K562 (cell line): Measurements from ENCODE around the gene RBM19. TPM values are rescaled to one million over a fixed set of nuclear protein-coding genes. Genes with fewer than 3 reads are reported as not detected.

Experiments used
- ATAC-seq: fragments of 200-7000 bp; cut with Tn5 transposase; 3 replicates; pipeline ENCODE4 v1.9.1; 2020; ENCODE audit warnings: moderate library complexity
- BruUV-seq: library from RNA; stranded (reverse); fragments of 400-500 nt; replicated peaks from 2 replicates; lab custom pipeline; 2021; lab: Mats Ljungman, UMichigan
- CTCF ChIA-PET: fragments of 300-600 bp; formaldehyde crosslinking; extraction: SDS; loops from one replicate; lab custom pipeline; 2021; ENCODE audit warnings: low intra/inter-chr PET ratio; lab: Yijun Ruan, JAX
- POLR2A ChIA-PET: fragments of 300-600, 350-650 bp; sonication (Branson Sonifier 250); formaldehyde crosslinking; extraction: SDS; loops from one replicate; lab custom pipeline; 2021; ENCODE audit warnings: antibody characterized with exemption, inconsistent platforms; lab: Yijun Ruan, JAX
- DNase-seq, 4 experiments: peaks; one replicate each; pipeline versions ENCODE4 v3.0.0 to v3.0.0-alpha.2; 2011 to 2018; ENCODE audit warnings: low spot score in 3 of 4, mixed read lengths in 3 of 4; ENCODE audit errors: extremely low read depth in 1 of 4
- FAIRE-seq: peaks from 2 replicates; lab custom pipeline; 2011; peaks lifted over from hg19 to GRCh38; lab: Jason Lieb, UNC
- H2AFZ ChIP-seq: 2 replicates; pipeline ENCODE4 v1.6.0; 2011; ENCODE audit warnings: low read depth, low read length, control low read depth, inconsistent platforms
- H3K27ac ChIP-seq: fragments of 200-600 bp; 3 replicates; pipeline ENCODE4 v1.8.0; 2011; ENCODE audit warnings: low read depth, mild to moderate bottlenecking, control low read depth, inconsistent platforms, low read length, moderate library complexity, mixed read lengths; ENCODE audit errors: extremely low read depth
- H3K27me3 ChIP-seq, 2 experiments: fragments of 300-600 bp in 1 of 2; 2 replicates in 1 of 2; 3 replicates in 1 of 2; pipeline versions ENCODE4 v1.6.0 to v1.8.0; 2011; ENCODE audit warnings: inconsistent platforms in 2 of 2, low read length in 2 of 2, mild to moderate bottlenecking in 1 of 2, mixed read lengths in 1 of 2, moderate library complexity in 1 of 2; ENCODE audit not compliant: control insufficient read depth in 2 of 2, insufficient read depth in 2 of 2
- H3K36me3 ChIP-seq: fragments of 300-600 bp; 3 replicates; pipeline ENCODE4 v1.8.0; 2011; ENCODE audit warnings: mild to moderate bottlenecking, low read length, inconsistent platforms; ENCODE audit not compliant: control insufficient read depth, insufficient read depth
- H3K4me1 ChIP-seq, 2 experiments: fragments of 200-600 bp in 1 of 2; replicated peaks in 1 of 2; 2 replicates in 1 of 2; 3 replicates in 1 of 2; pipeline versions ENCODE4 v1.5.1 to v1.8.0; 2011; ENCODE audit warnings: inconsistent platforms in 2 of 2, low read length in 2 of 2, mild to moderate bottlenecking in 1 of 2, mixed read lengths in 1 of 2, moderate library complexity in 1 of 2; ENCODE audit not compliant: control insufficient read depth in 2 of 2, insufficient read depth in 2 of 2
- H3K4me2 ChIP-seq: 2 replicates; pipeline ENCODE4 v1.6.1; 2011; ENCODE audit warnings: low read length, control low read depth, inconsistent platforms, mixed read lengths; ENCODE audit not compliant: insufficient read depth
- H3K4me3 ChIP-seq: fragments of 200-600 bp; sonication (generic), shearing (Covaris generic); 2 replicates; pipeline ENCODE4 v1.5.1; 2016; ENCODE audit warnings: control low read depth, inconsistent platforms
- H3K79me2 ChIP-seq: fragments of 200-600 bp; 3 replicates; pipeline ENCODE4 v1.8.0; 2011; ENCODE audit warnings: low read length, inconsistent platforms; ENCODE audit not compliant: control insufficient read depth, insufficient read depth
- H3K9ac ChIP-seq, 2 experiments: 2 replicates each; pipeline versions ENCODE4 v1.6.0 to v1.6.1; 2011; ENCODE audit warnings: low read depth in 2 of 2, low read length in 2 of 2, control low read depth in 1 of 2, inconsistent platforms in 1 of 2, mild to moderate bottlenecking in 1 of 2, mixed read lengths in 1 of 2; ENCODE audit not compliant: insufficient read depth in 1 of 2
- H3K9me1 ChIP-seq: one replicate; pipeline ENCODE4 v1.6.0; 2011; ENCODE audit warnings: inconsistent platforms, mild to moderate bottlenecking, low read length, moderate library complexity; ENCODE audit not compliant: control insufficient read depth, insufficient read depth
- H3K9me3 ChIP-seq: replicated peaks from 2 replicates; pipeline ENCODE4 v1.5.1; 2011; ENCODE audit warnings: low read depth, low read length, inconsistent platforms; ENCODE audit not compliant: control insufficient read depth, insufficient read depth
- H4K20me1 ChIP-seq: replicated peaks from 2 replicates; pipeline ENCODE4 v1.6.1; 2011; ENCODE audit warnings: low read length, inconsistent platforms, mixed read lengths; ENCODE audit not compliant: control insufficient read depth, insufficient read depth
- ELF1 ChIP-seq: fragments of 200-800 bp; sonication (Bioruptor generic); IDR thresholded peaks from 2 replicates; pipeline ENCODE4 v1.6.1; 2016; ENCODE audit warnings: missing genetic modification characterization, missing compliant biosample characterization
- NCOA1 ChIP-seq: fragments of 450-650 bp; IDR thresholded peaks from 2 replicates; pipeline ENCODE4 v1.6.1; 2016; ENCODE audit warnings: low read depth
- NR1H2 ChIP-seq: sonication (generic); formaldehyde crosslinking; IDR thresholded peaks from 2 replicates; pipeline ENCODE4 v1.4.0; 2020; ENCODE audit warnings: mild to moderate bottlenecking, missing genetic modification reagents
- SMARCB1 ChIP-seq: IDR thresholded peaks from 2 replicates; pipeline ENCODE4 v1.6.1; 2011; ENCODE audit warnings: improper control_type of control experiment, low read depth; ENCODE audit not compliant: insufficient read length
- XRCC3 ChIP-seq: fragments of 450-650 bp; IDR thresholded peaks from 2 replicates; pipeline ENCODE4 v1.6.1; 2017; ENCODE audit warnings: mild to moderate bottlenecking, moderate library complexity
- ZNF75A ChIP-seq: fragments of 450-650 bp; formaldehyde crosslinking; IDR thresholded peaks from 2 replicates; pipeline ENCODE4 v1.4.0; 2020; ENCODE audit warnings: mild to moderate bottlenecking
- WGBS: fragments of 100-300 bp; shearing (Covaris generic); methylation state at CpG from one replicate; pipeline ENCODE4 v1.1.6; 2016; ENCODE audit warnings: low coverage, mixed read lengths; ENCODE audit not compliant: insufficient coverage; ENCODE audit errors: missing lambda C conversion rate; 5-methylcytosine and 5-hydroxymethylcytosine counted together
- in situ Hi-C: fragments of 300-500 bp; cut with MboI; formaldehyde crosslinking; loops from 4 replicates; pipeline ENCODE4 v1.15.0; 2018; ENCODE audit warnings: inconsistent platforms, mixed read lengths
- intact Hi-C: fragments of 100-400 bp; cut with micrococcal nuclease; formaldehyde crosslinking; loops from 2 replicates; pipeline ENCODE4 v1.14.2; 2022
- polyA plus RNA-seq, 8 experiments: library from polyadenylated mRNA; depleted of rRNA in 4 of 8; stranded (reverse) in 5 of 8; unstranded in 3 of 8; fragments of >200 nt; fragmentation: Nextera tagmentation in 2 of 8; fragmentation: Illumina TruSeq in 1 of 8; extraction: Ambion mirVana in 2 of 8; extraction: Trizol in 1 of 8; gene quantifications; 2 replicates each; pipeline versions ENCODE4 v1.2.1 to v1.2.3, GENCODE V29; 2011 to 2014; ENCODE audit warnings: inconsistent platforms in 1 of 8, missing spikeins in 1 of 8
- total RNA-seq, 7 experiments: library from RNA; depleted of rRNA in 6 of 7; stranded (reverse); fragments of >200 nt in 6 of 7; fragmentation: Illumina TruSeq in 2 of 7; extraction: Trizol in 2 of 7; gene quantifications; 2 replicates each; pipeline versions ENCODE4 v1.2.1 to v1.2.3, GENCODE V29; 2011 to 2021; ENCODE audit warnings: low replicate concordance in 1 of 7
- TF ChIP-seq, protein P1 (sequence below): fragments of 450-650 bp; conservative IDR thresholded peaks from 2 replicates; pipeline ENCODE4 v1.6.1; 2016; ENCODE audit warnings: missing genetic modification characterization, low read depth, mild to moderate bottlenecking, missing compliant biosample characterization, moderate library complexity
- TF ChIP-seq, protein P2 (sequence below): fragments of 200-600 bp; sonication (generic); IDR thresholded peaks from one replicate; pipeline ENCODE4 v1.6.1; 2012; ENCODE audit warnings: mild to moderate bottlenecking, low read depth, low read length, inconsistent platforms

RBM19 gene
- total and polyA plus RNA-seq, 9 of the 15 experiments (the other 6 are each of a cell fraction or from before 2014, with no cell fraction given): 16.0 to 58.4 (median 37.9) TPM

DNA sequence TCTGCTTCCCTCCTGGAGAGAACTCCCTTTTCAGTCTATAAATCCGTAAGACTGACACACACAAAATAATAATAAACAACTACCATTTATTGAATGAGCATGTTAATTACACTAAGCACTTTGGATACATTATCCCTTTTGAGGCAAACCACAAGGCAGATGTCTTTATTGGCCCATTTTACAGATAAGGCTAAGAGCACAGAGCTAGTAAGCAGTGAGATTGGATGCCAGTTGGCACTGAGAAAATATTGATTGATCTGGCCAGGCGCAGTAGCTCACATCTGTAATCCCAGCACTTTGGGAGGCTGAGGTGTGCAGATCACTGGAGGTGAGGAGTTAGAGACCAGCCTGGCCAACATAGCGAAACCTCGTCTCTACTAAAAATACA is 21.9 kb upstream of the RBM19 start:
- FAIRE-seq (no peak), DNase-seq (no peak), ATAC-seq (no peak)
- Histone ChIP-seq H3K4me2 (no peak overlapping the region), H3K9ac (no peak overlapping the region), H3K4me3 (no peak overlapping the region), H4K20me1 (no peaks in the 10 kb centered on the region), H2AFZ (no peak overlapping the region), H3K9me1 (no peaks in the 10 kb centered on the region), H3K4me1 (no peaks in the 10 kb centered on the region), H3K79me2 (no peaks in the 10 kb centered on the region), H3K9me3 (0 out of 2 replicates have a peak, but pooled peaks cover 1% of the 10 kb centered on the region), H3K27me3 (peaks cover 0 to 6% of the 10 kb centered on the region in 2 experiments; a peak in 1 of 5 replicates), H3K36me3 (no peaks in the 10 kb centered on the region), H3K27ac (no peak overlapping the region)
- ChIA-PET CTCF (no interaction called here), POLR2A (interaction anchor here (0.6 to 1.1 kb wide), 2 partner anchors 10 to 1212 kb away, joined by 3 read pairs; no protein-coding TSS in a partner anchor)
- in situ Hi-C loops (loop anchor here (10.0 to 25.0 kb wide), 3 partner anchors 517 to 1949 kb away; no protein-coding TSS in a partner anchor), intact Hi-C loops (loop anchor here (10.0 kb wide), 1 partner anchor 1767 kb away; no protein-coding TSS in a partner anchor)
- 3% methylated on average over 4 of the region's 4 CpGs for WGBS
- no TSS peak for BruUV-seq
- TF ChIP-seq, protein P1, sequence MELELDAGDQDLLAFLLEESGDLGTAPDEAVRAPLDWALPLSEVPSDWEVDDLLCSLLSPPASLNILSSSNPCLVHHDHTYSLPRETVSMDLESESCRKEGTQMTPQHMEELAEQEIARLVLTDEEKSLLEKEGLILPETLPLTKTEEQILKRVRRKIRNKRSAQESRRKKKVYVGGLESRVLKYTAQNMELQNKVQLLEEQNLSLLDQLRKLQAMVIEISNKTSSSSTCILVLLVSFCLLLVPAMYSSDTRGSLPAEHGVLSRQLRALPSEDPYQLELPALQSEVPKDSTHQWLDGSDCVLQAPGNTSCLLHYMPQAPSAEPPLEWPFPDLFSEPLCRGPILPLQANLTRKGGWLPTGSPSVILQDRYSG (tag): no peak
- TF ChIP-seq ELF1 (tag) (no peak), ZNF75A (CRISPR knock-in tag) (no peak), SMARCB1 (no peak), XRCC3 (no peak), NR1H2 (no peak), NCOA1 (no peak)
- TF ChIP-seq, protein P2, sequence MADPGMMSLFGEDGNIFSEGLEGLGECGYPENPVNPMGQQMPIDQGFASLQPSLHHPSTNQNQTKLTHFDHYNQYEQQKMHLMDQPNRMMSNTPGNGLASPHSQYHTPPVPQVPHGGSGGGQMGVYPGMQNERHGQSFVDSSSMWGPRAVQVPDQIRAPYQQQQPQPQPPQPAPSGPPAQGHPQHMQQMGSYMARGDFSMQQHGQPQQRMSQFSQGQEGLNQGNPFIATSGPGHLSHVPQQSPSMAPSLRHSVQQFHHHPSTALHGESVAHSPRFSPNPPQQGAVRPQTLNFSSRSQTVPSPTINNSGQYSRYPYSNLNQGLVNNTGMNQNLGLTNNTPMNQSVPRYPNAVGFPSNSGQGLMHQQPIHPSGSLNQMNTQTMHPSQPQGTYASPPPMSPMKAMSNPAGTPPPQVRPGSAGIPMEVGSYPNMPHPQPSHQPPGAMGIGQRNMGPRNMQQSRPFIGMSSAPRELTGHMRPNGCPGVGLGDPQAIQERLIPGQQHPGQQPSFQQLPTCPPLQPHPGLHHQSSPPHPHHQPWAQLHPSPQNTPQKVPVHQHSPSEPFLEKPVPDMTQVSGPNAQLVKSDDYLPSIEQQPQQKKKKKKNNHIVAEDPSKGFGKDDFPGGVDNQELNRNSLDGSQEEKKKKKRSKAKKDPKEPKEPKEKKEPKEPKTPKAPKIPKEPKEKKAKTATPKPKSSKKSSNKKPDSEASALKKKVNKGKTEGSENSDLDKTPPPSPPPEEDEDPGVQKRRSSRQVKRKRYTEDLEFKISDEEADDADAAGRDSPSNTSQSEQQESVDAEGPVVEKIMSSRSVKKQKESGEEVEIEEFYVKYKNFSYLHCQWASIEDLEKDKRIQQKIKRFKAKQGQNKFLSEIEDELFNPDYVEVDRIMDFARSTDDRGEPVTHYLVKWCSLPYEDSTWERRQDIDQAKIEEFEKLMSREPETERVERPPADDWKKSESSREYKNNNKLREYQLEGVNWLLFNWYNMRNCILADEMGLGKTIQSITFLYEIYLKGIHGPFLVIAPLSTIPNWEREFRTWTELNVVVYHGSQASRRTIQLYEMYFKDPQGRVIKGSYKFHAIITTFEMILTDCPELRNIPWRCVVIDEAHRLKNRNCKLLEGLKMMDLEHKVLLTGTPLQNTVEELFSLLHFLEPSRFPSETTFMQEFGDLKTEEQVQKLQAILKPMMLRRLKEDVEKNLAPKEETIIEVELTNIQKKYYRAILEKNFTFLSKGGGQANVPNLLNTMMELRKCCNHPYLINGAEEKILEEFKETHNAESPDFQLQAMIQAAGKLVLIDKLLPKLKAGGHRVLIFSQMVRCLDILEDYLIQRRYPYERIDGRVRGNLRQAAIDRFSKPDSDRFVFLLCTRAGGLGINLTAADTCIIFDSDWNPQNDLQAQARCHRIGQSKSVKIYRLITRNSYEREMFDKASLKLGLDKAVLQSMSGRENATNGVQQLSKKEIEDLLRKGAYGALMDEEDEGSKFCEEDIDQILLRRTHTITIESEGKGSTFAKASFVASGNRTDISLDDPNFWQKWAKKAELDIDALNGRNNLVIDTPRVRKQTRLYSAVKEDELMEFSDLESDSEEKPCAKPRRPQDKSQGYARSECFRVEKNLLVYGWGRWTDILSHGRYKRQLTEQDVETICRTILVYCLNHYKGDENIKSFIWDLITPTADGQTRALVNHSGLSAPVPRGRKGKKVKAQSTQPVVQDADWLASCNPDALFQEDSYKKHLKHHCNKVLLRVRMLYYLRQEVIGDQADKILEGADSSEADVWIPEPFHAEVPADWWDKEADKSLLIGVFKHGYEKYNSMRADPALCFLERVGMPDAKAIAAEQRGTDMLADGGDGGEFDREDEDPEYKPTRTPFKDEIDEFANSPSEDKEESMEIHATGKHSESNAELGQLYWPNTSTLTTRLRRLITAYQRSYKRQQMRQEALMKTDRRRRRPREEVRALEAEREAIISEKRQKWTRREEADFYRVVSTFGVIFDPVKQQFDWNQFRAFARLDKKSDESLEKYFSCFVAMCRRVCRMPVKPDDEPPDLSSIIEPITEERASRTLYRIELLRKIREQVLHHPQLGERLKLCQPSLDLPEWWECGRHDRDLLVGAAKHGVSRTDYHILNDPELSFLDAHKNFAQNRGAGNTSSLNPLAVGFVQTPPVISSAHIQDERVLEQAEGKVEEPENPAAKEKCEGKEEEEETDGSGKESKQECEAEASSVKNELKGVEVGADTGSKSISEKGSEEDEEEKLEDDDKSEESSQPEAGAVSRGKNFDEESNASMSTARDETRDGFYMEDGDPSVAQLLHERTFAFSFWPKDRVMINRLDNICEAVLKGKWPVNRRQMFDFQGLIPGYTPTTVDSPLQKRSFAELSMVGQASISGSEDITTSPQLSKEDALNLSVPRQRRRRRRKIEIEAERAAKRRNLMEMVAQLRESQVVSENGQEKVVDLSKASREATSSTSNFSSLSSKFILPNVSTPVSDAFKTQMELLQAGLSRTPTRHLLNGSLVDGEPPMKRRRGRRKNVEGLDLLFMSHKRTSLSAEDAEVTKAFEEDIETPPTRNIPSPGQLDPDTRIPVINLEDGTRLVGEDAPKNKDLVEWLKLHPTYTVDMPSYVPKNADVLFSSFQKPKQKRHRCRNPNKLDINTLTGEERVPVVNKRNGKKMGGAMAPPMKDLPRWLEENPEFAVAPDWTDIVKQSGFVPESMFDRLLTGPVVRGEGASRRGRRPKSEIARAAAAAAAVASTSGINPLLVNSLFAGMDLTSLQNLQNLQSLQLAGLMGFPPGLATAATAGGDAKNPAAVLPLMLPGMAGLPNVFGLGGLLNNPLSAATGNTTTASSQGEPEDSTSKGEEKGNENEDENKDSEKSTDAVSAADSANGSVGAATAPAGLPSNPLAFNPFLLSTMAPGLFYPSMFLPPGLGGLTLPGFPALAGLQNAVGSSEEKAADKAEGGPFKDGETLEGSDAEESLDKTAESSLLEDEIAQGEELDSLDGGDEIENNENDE: no peak
